Activated CD8-positive, alpha-beta memory T cell treated with anti-CD3 and anti-CD28 coated beads for 24 hours (primary cell): Measurements from ENCODE around the gene TMOD3.

Experiments
- DNase-seq: peaks from one replicate; pipeline ENCODE4 v3.0.0-alpha.2; 2020

TMOD3 gene

GRCh38 chr15:51912528-51912927 is 83.1 kb downstream of the TMOD3 start:
- DNase-seq = no peak

GRCh38 chr15:51917493-51917892 is 88.0 kb downstream of the TMOD3 start:
- no peak for DNase-seq

GRCh38 chr15:51924156-51925068 is 95.0 kb downstream of the TMOD3 start:
- no peak for DNase-seq

GRCh38 chr15:51926809-51927208 is 97.4 kb downstream of the TMOD3 start:
- DNase-seq = no peak

GRCh38 chr15:51931016-51931415 is 101.6 kb downstream of the TMOD3 start:
- DNase-seq = no peak

GRCh38 chr15:51931638-51932037 is 102.2 kb downstream of the TMOD3 start:
- no peak for DNase-seq

- no peak for DNase-seq
These were observed 102.7 kb downstream of the TMOD3 start for GRCh38 chr15:51932161-51932560.

GRCh38 chr15:51935466-51936104 is 106.1 kb downstream of the TMOD3 start:
- DNase-seq = no peak

- DNase-seq = peak; percentile 35
These were observed 106.6 kb downstream of the TMOD3 start for GRCh38 chr15:51936105-51936478.

- peak; percentile 15 for DNase-seq
These were observed 108.8 kb downstream of the TMOD3 start for GRCh38 chr15:51938286-51938685.

GRCh38 chr15:51939216-51939615 is 109.8 kb downstream of the TMOD3 start:
- DNase-seq = no peak

- DNase-seq = no peak
These were observed 117.7 kb downstream of the TMOD3 start for GRCh38 chr15:51947124-51947523.

GRCh38 chr15:51952805-51953204 is 123.4 kb downstream of the TMOD3 start:
- DNase-seq = no peak

GRCh38 chr15:51955504-51955903 is 126.1 kb downstream of the TMOD3 start:
- DNase-seq = no peak
